Esophagus muscularis mucosa (tissue), 4 donors: ENCODE measurements around the gene FMO2.

Source experiments
- EP300 ChIP-seq: sonication (generic); formaldehyde crosslinking; IDR thresholded peaks from one replicate; pipeline ENCODE4 v1.6.1; 2017; ENCODE audit warnings: antibody characterized with exemption
- POLR2A ChIP-seq: fragments of 450-650 bp; IDR thresholded peaks from one replicate; pipeline ENCODE4 v1.6.1; 2017; ENCODE audit warnings: antibody characterized with exemption, moderate library complexity, mild to moderate bottlenecking, low read depth
- POLR2AphosphoS5 ChIP-seq, 2 donors: sonication (generic); formaldehyde crosslinking; IDR thresholded peaks; one replicate each; pipeline ENCODE4 v1.6.1; 2017; ENCODE audit warnings: antibody characterized with exemption in 2 of 2
- TF ChIP-seq, protein P1 (sequence below), 3 experiments: fragments of 200-600 bp in 2 of 3; fragments of 450-650 bp in 1 of 3; sonication (generic) in 2 of 3; IDR thresholded peaks; one replicate each; pipeline ENCODE4 v1.5.1; 2017 to 2019; ENCODE audit warnings: antibody characterized with exemption in 3 of 3, mild to moderate bottlenecking in 2 of 3, moderate library complexity in 1 of 3

GRCh38 chr1:171160211-171160610 is 24.9 kb upstream of the FMO2 start:
- TF ChIP-seq POLR2A (no peak), POLR2AphosphoS5 (IDR thresholded peaks at IDR 0.05) (no peak), EP300 (no peak)
- TF ChIP-seq, protein P1, sequence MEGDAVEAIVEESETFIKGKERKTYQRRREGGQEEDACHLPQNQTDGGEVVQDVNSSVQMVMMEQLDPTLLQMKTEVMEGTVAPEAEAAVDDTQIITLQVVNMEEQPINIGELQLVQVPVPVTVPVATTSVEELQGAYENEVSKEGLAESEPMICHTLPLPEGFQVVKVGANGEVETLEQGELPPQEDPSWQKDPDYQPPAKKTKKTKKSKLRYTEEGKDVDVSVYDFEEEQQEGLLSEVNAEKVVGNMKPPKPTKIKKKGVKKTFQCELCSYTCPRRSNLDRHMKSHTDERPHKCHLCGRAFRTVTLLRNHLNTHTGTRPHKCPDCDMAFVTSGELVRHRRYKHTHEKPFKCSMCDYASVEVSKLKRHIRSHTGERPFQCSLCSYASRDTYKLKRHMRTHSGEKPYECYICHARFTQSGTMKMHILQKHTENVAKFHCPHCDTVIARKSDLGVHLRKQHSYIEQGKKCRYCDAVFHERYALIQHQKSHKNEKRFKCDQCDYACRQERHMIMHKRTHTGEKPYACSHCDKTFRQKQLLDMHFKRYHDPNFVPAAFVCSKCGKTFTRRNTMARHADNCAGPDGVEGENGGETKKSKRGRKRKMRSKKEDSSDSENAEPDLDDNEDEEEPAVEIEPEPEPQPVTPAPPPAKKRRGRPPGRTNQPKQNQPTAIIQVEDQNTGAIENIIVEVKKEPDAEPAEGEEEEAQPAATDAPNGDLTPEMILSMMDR (IDR thresholded peaks at IDR 0.05): no peak
